Measurements from ENCODE around the gene HEATR9. TPM values are rescaled to one million over a fixed set of nuclear protein-coding genes. Genes with fewer than 3 reads are reported as not detected.
"Not testable (repeated sequence)": the region's sequence is repeated elsewhere in the genome, so short reads cannot be mapped to it uniquely, and the experiment has no call there.

HEATR9 gene
- total RNA-seq, 4 donors from 2014 or later = 0.27 TPM; not detected in 3

DNA sequence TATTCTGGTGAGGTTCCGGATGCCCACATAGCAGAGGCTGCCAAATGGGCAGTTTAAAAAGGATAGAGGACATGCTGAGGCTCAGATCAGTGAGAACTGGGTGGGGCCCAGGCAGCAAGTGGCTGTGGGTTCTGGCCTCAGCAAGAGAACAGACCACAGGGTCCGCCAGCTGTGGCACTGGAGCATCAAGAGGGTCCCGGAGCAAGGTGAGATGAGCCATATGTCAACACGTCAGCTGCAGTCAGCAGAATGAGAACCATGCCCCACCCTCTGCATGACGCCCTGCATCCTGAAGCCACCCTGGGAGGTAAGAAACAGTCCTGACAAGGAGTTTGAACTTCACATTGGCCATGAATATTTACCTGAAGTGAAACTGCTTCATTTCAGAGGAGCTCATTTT, 31.6 kb upstream of the HEATR9 start:
- no peak for ATAC-seq
- no peak for TF ChIP-seq EP300 (IDR thresholded peaks at IDR 0.05)
- TF ChIP-seq, protein P1, sequence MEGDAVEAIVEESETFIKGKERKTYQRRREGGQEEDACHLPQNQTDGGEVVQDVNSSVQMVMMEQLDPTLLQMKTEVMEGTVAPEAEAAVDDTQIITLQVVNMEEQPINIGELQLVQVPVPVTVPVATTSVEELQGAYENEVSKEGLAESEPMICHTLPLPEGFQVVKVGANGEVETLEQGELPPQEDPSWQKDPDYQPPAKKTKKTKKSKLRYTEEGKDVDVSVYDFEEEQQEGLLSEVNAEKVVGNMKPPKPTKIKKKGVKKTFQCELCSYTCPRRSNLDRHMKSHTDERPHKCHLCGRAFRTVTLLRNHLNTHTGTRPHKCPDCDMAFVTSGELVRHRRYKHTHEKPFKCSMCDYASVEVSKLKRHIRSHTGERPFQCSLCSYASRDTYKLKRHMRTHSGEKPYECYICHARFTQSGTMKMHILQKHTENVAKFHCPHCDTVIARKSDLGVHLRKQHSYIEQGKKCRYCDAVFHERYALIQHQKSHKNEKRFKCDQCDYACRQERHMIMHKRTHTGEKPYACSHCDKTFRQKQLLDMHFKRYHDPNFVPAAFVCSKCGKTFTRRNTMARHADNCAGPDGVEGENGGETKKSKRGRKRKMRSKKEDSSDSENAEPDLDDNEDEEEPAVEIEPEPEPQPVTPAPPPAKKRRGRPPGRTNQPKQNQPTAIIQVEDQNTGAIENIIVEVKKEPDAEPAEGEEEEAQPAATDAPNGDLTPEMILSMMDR (IDR thresholded peaks at IDR 0.05) = no peak
- H3K36me3 ChIP-seq = no peaks in the 10 kb centered on the region
- WGBS, 2 donors (ENCODE audit: low coverage in 1 of 2) = 75 to 100% methylated on average over 1 to 2 of the region's 5 CpGs
- no peaks in the 10 kb centered on the region for H3K9me3 ChIP-seq
- no peaks in the 10 kb centered on the region for H3K27me3 ChIP-seq
- H3K27ac ChIP-seq = no peak overlapping the region
- H3K4me3 ChIP-seq = no peak overlapping the region
- H3K4me1 ChIP-seq = no peaks in the 10 kb centered on the region

DNA sequence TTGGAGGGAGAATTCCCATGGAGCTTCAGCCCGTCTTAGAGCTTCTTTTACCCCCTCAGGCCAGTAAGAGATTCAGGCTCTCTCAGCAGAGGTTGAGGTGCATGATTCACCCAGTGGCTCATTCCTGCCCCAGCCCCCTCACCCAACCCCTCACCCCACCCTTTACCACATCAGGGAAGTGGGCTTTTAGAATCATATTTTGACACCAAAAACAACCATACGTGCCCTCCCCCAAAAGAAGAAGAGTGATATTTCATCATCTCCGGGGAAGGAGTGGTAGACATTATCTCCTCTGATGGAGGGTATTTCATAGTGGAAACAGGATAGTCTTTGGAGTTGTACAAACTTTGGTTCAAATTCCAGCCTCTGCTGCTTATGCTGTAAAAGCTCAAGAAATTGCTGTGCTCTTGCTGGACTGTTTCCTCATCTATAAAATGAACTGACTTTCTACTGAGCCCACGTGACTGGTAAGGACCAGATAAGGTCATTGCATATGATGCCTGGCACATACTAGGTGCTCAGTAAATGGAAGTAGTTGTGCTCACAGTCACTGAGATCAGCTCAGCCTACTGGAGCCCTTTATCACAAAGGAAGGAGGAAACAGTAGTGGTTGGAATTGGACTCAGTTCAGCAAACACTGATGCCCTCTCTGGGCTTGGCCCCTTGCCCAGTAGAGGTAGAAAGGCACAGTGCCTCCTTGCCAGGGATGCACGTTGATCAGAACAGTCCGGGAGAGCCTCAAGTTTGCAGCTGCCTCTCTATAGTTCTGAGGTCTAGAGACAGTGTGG, 29.8 kb upstream of the HEATR9 start:
- H3K27ac ChIP-seq = no peak overlapping the region
- H3K27me3 ChIP-seq = no peaks in the 10 kb centered on the region
- H3K4me3 ChIP-seq = no peak overlapping the region
- no peak for ATAC-seq
- 56 to 67% methylated on average over 1 to 4 of the region's 6 CpGs for WGBS, 2 donors (ENCODE audit: low coverage in 1 of 2)
- H3K36me3 ChIP-seq = no peaks in the 10 kb centered on the region
- TF ChIP-seq POLR2A (IDR thresholded peaks at IDR 0.05) = no peak
- TF ChIP-seq EP300 (IDR thresholded peaks at IDR 0.05) = no peak
- TF ChIP-seq POLR2AphosphoS5 (IDR thresholded peaks at IDR 0.05) = no peak
- TF ChIP-seq, protein P1 (IDR thresholded peaks at IDR 0.05) = no peak
- H3K9me3 ChIP-seq = no peaks in the 10 kb centered on the region
- H3K4me1 ChIP-seq = no peaks in the 10 kb centered on the region

DNA sequence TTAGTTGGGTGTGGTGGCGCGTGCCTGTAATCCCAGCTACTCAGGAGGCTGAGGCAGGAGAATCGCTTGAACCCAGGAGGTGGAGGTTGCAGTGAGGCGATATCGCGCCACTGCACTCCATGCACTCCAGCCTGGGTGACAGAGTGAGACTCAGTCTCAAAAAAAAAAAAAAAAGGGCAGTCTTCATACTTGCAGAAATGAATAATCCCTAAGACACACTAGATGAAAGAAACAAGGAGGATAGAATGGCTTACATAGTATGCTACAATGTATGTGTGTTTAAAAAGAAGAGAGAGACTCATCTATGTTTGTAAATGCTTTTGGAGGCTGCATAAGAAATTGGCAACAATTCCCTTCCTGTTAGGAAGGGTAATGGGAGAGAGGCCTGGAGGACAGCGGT, 29.1 kb upstream of the HEATR9 start:
- H3K4me1 ChIP-seq, H3K27me3 ChIP-seq, ATAC-seq, H3K36me3 ChIP-seq, H3K4me3 ChIP-seq, H3K27ac ChIP-seq, H3K9me3 ChIP-seq: not testable (repeated sequence)
- 92 to 98% methylated on average over 4 to 6 of the region's 7 CpGs for WGBS, 2 donors (ENCODE audit: low coverage in 1 of 2)

DNA sequence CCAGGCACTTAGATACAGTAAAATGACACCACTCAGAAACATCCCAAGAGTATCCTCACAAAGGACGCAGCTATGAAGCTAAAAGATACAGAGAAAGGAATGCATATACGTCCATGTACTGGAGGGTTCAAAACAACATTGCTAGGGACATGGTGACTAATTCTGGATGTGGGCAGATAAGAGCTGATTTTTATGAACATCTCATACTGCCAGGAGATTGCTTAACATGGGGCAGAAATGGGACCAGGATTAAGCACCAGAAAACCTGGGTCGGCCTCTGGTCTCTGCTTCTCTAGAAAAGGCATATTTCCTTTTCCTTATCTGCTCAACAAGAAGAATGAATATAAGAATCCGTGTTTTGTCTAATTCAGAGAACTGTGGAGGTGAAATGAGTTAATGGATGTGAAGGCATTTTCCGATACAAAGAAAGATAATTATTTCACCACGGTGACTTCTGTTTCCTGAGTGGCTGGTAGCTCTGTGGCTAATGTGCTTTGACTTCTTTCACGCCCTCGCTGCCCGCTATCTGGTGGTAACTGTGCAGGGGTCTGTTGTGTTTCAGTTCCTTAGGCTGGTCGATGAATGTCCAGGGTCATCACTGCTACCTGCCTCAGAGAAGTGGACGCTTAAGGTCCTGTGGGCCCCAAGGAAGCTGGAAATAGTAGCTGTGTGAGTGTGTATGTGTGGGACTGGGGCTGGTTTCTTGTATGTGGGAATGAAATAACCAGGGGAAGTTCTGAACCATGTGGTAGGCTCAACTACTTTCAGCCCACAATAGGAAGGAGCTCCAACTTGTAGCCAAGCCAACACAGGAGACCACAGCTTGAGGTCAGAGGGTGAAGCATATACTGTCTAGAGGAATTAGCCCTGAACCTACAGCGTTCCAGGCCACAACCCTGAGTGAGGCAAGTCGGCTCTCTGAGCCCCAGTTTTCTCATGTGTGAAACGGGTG, 27.2 kb upstream of the HEATR9 start:
- Histone ChIP-seq H3K27ac (no peak overlapping the region), H3K4me1 (no peaks in the 10 kb centered on the region), H3K27me3 (no peaks in the 10 kb centered on the region), H3K36me3 (no peaks in the 10 kb centered on the region), H3K9me3 (no peaks in the 10 kb centered on the region), H3K4me3 (no peak overlapping the region)
- no peak for ATAC-seq
- TF ChIP-seq, protein P1 (IDR thresholded peaks at IDR 0.05) = no peak
- no peak for TF ChIP-seq POLR2AphosphoS5 (IDR thresholded peaks at IDR 0.05)
- TF ChIP-seq POLR2A (IDR thresholded peaks at IDR 0.05) = no peak
- no peak for TF ChIP-seq EP300 (IDR thresholded peaks at IDR 0.05)
- 69 to 93% methylated on average over 11 to 12 of the region's 14 CpGs for WGBS, 2 donors (ENCODE audit: low coverage in 1 of 2)

DNA sequence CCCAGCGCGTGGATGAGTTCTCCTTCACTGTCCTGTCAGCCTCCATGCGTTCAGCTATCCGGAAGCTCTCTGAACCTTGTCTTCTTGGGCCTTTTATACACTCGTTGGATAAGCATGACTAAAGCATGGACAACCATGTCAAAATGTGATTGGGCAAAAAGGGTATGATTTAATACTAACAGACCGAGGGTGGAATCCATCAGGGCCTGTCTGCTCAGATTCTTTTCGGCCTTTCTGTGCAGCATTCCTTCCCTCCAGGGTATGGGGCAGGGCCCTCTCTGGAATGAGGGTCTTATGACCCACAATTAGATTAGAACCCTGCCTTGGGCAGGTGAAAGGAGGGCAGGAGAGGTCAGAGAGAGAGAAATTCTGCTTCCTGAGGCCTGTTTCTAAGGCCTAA, 25.5 kb upstream of the HEATR9 start:
- H3K27ac ChIP-seq = no peak overlapping the region
- WGBS, 2 donors (ENCODE audit: low coverage in 1 of 2) = 90 to 92% methylated on average over 3 to 5 of the region's 7 CpGs
- H3K27me3 ChIP-seq = no peaks in the 10 kb centered on the region
- no peaks in the 10 kb centered on the region for H3K9me3 ChIP-seq
- TF ChIP-seq EP300 (IDR thresholded peaks at IDR 0.05) = no peak
- TF ChIP-seq, protein P1 (IDR thresholded peaks at IDR 0.05) = no peak
- TF ChIP-seq POLR2AphosphoS5 (IDR thresholded peaks at IDR 0.05) = no peak
- no peak for TF ChIP-seq POLR2A (IDR thresholded peaks at IDR 0.05)
- no peaks in the 10 kb centered on the region for H3K36me3 ChIP-seq
- H3K4me1 ChIP-seq = peaks cover 0 to 7% (median 0%) of the 10 kb centered on the region in 3 donors
- H3K4me3 ChIP-seq = no peak overlapping the region
- no peak for ATAC-seq

Data from gastroesophageal sphincter (tissue), 4 donors.